ENCODE measurements around the gene ZNF232.

GRCh38 chr17:5118219-5118618 lies 6.5 kb upstream of the ZNF232 start:
- TF ChIP-seq EZH2phosphoT487 (IDR thresholded peaks at IDR 0.05; ENCODE audit: insufficient read depth, low read depth) = no peak
- no peak for TF ChIP-seq EZH2 (IDR thresholded peaks at IDR 0.05; ENCODE audit: insufficient read depth, poor library complexity, severe bottlenecking)

Measured in GM23248 (cell line).